Measurements from ENCODE around the gene HOMER2. TPM values are rescaled to one million over a fixed set of nuclear protein-coding genes. Genes with fewer than 3 reads are reported as not detected.

Gene HOMER2
- total and polyA plus RNA-seq, 2 of the 13 experiments (the other 11 are each of a cell fraction or from before 2014, with no cell fraction given) = 12.9 to 14.1 TPM

- TF ChIP-seq ZNF850 (CRISPR knock-in tag; conservative IDR thresholded peaks at IDR 0.05) (no peak), RFXANK (CRISPR knock-in tag; IDR thresholded peaks at IDR 0.05) (no peak), THAP9 (CRISPR knock-in tag; IDR thresholded peaks at IDR 0.05; ENCODE audit: borderline replicate concordance) (no peak), PRPF4 (IDR thresholded peaks at IDR 0.05; ENCODE audit: low read depth, low read length, poor library complexity, severe bottlenecking) (no peak), BRCA1 (CRISPR knock-in tag; IDR thresholded peaks at IDR 0.05) (no peak), ZSCAN12 (CRISPR knock-in tag; IDR thresholded peaks at IDR 0.05) (no peak), ATF7 (IDR thresholded peaks at IDR 0.05) (no peak), ATF7 (CRISPR knock-in tag; IDR thresholded peaks at IDR 0.05) (no peak), KDM2A (CRISPR knock-in tag; IDR thresholded peaks at IDR 0.05; ENCODE audit: borderline replicate concordance, low read depth) (peak; percentile 50; the same call in 1 of the 2 replicates), RELA (CRISPR knock-in tag; IDR thresholded peaks at IDR 0.05) (no peak), ZBTB1 (CRISPR knock-in tag; IDR thresholded peaks at IDR 0.05; ENCODE audit: borderline replicate concordance) (no peak), ZNF24 (IDR thresholded peaks at IDR 0.05) (no peak), PHB2 (IDR thresholded peaks at IDR 0.05; ENCODE audit: partially characterized antibody) (no peak), CAMTA2 (CRISPR knock-in tag; IDR thresholded peaks at IDR 0.05; ENCODE audit: borderline replicate concordance) (no peak), PPARG (CRISPR knock-in tag; conservative IDR thresholded peaks at IDR 0.05) (no peak), ZKSCAN8 (CRISPR knock-in tag; IDR thresholded peaks at IDR 0.05; ENCODE audit: borderline replicate concordance) (no peak), ZNF839 (CRISPR knock-in tag; IDR thresholded peaks at IDR 0.05; ENCODE audit: borderline replicate concordance) (no peak; the same call in 1 of the 2 replicates), SNAPC2 (CRISPR knock-in tag; IDR thresholded peaks at IDR 0.05) (no peak)
- TF ChIP-seq, protein P1, sequence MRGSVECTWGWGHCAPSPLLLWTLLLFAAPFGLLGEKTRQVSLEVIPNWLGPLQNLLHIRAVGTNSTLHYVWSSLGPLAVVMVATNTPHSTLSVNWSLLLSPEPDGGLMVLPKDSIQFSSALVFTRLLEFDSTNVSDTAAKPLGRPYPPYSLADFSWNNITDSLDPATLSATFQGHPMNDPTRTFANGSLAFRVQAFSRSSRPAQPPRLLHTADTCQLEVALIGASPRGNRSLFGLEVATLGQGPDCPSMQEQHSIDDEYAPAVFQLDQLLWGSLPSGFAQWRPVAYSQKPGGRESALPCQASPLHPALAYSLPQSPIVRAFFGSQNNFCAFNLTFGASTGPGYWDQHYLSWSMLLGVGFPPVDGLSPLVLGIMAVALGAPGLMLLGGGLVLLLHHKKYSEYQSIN (CRISPR knock-in tag; IDR thresholded peaks at IDR 0.05; ENCODE audit: borderline replicate concordance) = no peak
- TF ChIP-seq, protein P2, sequence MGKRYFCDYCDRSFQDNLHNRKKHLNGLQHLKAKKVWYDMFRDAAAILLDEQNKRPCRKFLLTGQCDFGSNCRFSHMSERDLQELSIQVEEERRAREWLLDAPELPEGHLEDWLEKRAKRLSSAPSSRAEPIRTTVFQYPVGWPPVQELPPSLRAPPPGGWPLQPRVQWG (CRISPR knock-in tag; IDR thresholded peaks at IDR 0.05; ENCODE audit: borderline replicate concordance, low read depth) = no peak
- TF ChIP-seq, protein P3, sequence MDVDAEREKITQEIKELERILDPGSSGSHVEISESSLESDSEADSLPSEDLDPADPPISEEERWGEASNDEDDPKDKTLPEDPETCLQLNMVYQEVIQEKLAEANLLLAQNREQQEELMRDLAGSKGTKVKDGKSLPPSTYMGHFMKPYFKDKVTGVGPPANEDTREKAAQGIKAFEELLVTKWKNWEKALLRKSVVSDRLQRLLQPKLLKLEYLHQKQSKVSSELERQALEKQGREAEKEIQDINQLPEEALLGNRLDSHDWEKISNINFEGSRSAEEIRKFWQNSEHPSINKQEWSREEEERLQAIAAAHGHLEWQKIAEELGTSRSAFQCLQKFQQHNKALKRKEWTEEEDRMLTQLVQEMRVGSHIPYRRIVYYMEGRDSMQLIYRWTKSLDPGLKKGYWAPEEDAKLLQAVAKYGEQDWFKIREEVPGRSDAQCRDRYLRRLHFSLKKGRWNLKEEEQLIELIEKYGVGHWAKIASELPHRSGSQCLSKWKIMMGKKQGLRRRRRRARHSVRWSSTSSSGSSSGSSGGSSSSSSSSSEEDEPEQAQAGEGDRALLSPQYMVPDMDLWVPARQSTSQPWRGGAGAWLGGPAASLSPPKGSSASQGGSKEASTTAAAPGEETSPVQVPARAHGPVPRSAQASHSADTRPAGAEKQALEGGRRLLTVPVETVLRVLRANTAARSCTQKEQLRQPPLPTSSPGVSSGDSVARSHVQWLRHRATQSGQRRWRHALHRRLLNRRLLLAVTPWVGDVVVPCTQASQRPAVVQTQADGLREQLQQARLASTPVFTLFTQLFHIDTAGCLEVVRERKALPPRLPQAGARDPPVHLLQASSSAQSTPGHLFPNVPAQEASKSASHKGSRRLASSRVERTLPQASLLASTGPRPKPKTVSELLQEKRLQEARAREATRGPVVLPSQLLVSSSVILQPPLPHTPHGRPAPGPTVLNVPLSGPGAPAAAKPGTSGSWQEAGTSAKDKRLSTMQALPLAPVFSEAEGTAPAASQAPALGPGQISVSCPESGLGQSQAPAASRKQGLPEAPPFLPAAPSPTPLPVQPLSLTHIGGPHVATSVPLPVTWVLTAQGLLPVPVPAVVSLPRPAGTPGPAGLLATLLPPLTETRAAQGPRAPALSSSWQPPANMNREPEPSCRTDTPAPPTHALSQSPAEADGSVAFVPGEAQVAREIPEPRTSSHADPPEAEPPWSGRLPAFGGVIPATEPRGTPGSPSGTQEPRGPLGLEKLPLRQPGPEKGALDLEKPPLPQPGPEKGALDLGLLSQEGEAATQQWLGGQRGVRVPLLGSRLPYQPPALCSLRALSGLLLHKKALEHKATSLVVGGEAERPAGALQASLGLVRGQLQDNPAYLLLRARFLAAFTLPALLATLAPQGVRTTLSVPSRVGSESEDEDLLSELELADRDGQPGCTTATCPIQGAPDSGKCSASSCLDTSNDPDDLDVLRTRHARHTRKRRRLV (CRISPR knock-in tag; IDR thresholded peaks at IDR 0.05) = no peak
These were observed 142.2 kb downstream of the HOMER2 start (continued) for GRCh38 chr15:82810061-82810889.
